Psoas muscle (tissue), 8 donors: ENCODE results near the gene OR12D1. TPM values are rescaled to one million over a fixed set of nuclear protein-coding genes. Genes with fewer than 3 reads are reported as not detected.
"Not testable (repeated sequence)": the region's sequence is repeated elsewhere in the genome, so short reads cannot be mapped to it uniquely, and the experiment has no call there.

Source experiments
- ATAC-seq, 4 donors: fragments of 200-7000 bp; cut with Tn5 transposase; one replicate each; pipeline ENCODE4 v1.9.1; 2020; ENCODE audit warnings: moderate library complexity in 3 of 4, mild to moderate bottlenecking in 2 of 4
- DNase-seq, 2 donors: peaks; one replicate each; pipeline ENCODE4 v3.0.0-alpha.2; 2020
- H3K27ac ChIP-seq: fragments of 200-600 bp; one replicate; pipeline ENCODE4 v1.8.0; 2022
- H3K27me3 ChIP-seq, 3 donors: fragments of 200-600 bp in 1 of 3; one replicate each; pipeline versions ENCODE4 v1.6.1 to v1.8.0; 2013 to 2022; ENCODE audit warnings: low read length in 2 of 3, mild to moderate bottlenecking in 2 of 3, moderate library complexity in 1 of 3; ENCODE audit not compliant: insufficient read depth in 3 of 3
- H3K36me3 ChIP-seq, 2 donors: fragments of 200-600 bp in 1 of 2; one replicate each; pipeline versions ENCODE4 v1.6.1 to v1.8.0; 2013 to 2022; ENCODE audit warnings: low read depth in 1 of 2, mild to moderate bottlenecking in 1 of 2, moderate library complexity in 1 of 2; ENCODE audit not compliant: insufficient read depth in 1 of 2
- H3K4me1 ChIP-seq: fragments of 200-600 bp; one replicate; pipeline ENCODE4 v1.8.0; 2022
- H3K4me3 ChIP-seq: fragments of 200-600 bp; one replicate; pipeline ENCODE4 v1.8.0; 2022; ENCODE audit warnings: mild to moderate bottlenecking
- H3K9me3 ChIP-seq: fragments of 200-600 bp; one replicate; pipeline ENCODE4 v1.8.0; 2022
- WGBS, 3 donors: extraction: QIAGEN DNeasy Blood & Tissue Kit; methylation state at CpG; one replicate each; pipeline versions ENCODE4 v1.1.6 to v1.1.7; 2013; 5-methylcytosine and 5-hydroxymethylcytosine counted together
- intact Hi-C, 2 donors: fragments of 100-400 bp; cut with DNase I; formaldehyde crosslinking; loops; one replicate each; pipeline versions ENCODE4 v1.11.0 to v1.14.2; 2022
- polyA plus RNA-seq, 3 donors: library from polyadenylated mRNA; stranded (reverse); fragments of 200-250 nt; gene quantifications; one replicate each; pipeline ENCODE4 v1.2.3, GENCODE V29; 2013
- total RNA-seq, 4 donors: library from RNA; stranded (reverse); fragmentation: NEBNext Ultra II Directional in 2 of 4; extraction: Animal tissue kit (Norgen Biotek cat#: 25700) in 2 of 4; gene quantifications; one replicate each; pipeline versions ENCODE4 v1.2.1 to v1.2.4, GENCODE V29; 2021 to 2023
- TF ChIP-seq, protein P1 (sequence below): fragments of 200-600 bp; IDR thresholded peaks from one replicate; pipeline ENCODE4 v1.8.0; 2022; ENCODE audit warnings: antibody characterized with exemption
- donor health status: healthy with polysubstance abuse.
- donor health status: DM: no; HTN: no; CAD: no; lungs with moderate emphysema.
- donor health status: Bipolar disorder and iron deficiency.
- donor health status: healthy.
- donor health status: DM: yes; HTN: yes; CAD: no.
- donor health status: DM: no; HTN: no; CAD: no.
- donor health status: DM: no; HTN: no; CAD: no.
- donor health status: DM: yes; HTN: yes; CAD: no.

OR12D1 gene
- total and polyA plus RNA-seq, 7 donors = not detected

DNA sequence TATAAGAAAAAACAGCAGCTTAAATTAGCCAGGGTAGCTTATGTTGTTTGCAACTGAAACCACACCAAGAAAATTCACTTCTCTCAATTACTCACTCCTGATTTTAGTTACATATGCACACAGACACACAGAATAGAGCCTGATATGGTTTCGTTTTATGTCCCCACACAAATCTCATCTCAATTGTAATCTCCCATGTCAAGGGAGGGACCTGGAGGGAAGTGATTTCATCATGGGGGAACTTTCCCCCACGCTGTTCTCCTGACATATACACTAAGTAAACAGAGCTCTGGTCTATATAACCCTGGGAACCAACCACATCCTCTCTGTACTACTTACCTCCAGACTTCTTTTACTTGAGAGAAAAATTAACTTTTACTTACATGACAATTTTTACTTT is 9.8 kb downstream of the OR12D1 start:
- no peak for ATAC-seq

DNA sequence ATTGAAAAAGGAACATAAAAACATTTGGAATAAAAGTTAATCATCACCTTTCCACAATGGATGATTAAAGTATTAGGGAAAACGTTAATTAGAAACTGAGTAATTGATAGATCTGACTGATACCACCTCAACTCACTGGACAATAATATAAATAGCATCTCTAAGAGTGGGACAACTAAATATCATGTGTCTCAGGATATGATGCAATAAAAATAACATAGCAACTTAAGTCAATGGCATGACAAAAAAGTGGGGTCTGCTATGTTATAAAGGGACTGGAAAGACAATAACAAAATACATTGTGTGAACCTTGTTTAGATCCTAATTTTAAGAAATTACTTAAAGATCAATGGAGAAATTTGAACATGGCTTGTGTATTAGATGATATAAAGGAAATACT is 10.3 kb downstream of the OR12D1 start:
- Histone ChIP-seq H3K4me3 (no peak overlapping the region), H3K27ac (no peak overlapping the region), H3K9me3 (no peaks in the 10 kb centered on the region), H3K27me3 (no peaks in the 10 kb centered on the region), H3K36me3 (no peaks in the 10 kb centered on the region), H3K4me1 (no peaks in the 10 kb centered on the region)
- TF ChIP-seq, protein P1, sequence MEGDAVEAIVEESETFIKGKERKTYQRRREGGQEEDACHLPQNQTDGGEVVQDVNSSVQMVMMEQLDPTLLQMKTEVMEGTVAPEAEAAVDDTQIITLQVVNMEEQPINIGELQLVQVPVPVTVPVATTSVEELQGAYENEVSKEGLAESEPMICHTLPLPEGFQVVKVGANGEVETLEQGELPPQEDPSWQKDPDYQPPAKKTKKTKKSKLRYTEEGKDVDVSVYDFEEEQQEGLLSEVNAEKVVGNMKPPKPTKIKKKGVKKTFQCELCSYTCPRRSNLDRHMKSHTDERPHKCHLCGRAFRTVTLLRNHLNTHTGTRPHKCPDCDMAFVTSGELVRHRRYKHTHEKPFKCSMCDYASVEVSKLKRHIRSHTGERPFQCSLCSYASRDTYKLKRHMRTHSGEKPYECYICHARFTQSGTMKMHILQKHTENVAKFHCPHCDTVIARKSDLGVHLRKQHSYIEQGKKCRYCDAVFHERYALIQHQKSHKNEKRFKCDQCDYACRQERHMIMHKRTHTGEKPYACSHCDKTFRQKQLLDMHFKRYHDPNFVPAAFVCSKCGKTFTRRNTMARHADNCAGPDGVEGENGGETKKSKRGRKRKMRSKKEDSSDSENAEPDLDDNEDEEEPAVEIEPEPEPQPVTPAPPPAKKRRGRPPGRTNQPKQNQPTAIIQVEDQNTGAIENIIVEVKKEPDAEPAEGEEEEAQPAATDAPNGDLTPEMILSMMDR = no peak
- ATAC-seq = no peak
- 29 to 48% (median 39%) methylated on average over 1 of the region's 1 CpG for WGBS, 3 donors
- intact Hi-C loops = no loop called here
- DNase-seq = no peak

More for the DNA sequence above, 9.8 kb downstream of the OR12D1 start:
- WGBS, 3 donors = 14 to 36% (median 26%) methylated on average over 2 of the region's 2 CpGs
- TF ChIP-seq, protein P1 = no peak
- Histone ChIP-seq H3K36me3 (no peaks in the 10 kb centered on the region), H3K27ac (no peak overlapping the region), H3K4me3 (no peak overlapping the region), H3K4me1 (no peaks in the 10 kb centered on the region), H3K9me3 (no peaks in the 10 kb centered on the region), H3K27me3 (no peaks in the 10 kb centered on the region)
- intact Hi-C loops = no loop called here
- no peak for DNase-seq

DNA sequence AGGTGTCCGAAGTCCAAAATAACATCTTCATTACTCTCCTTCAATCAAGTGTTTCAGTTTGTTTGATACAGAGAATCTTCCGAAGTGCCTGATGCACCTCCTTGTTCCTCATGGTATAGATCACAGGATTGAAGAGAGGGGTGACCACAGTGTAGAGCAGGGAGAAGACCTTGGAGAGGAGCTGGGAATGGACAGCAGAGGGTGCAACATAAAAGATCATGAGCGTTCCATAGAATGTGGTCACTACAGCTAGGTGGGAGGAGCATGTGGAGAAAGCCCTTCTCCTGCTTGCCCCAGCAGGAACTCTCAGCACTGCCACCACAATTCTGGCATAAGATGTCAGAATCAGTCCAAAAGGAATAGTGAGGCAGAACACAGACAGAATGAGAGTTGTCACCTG is 11.9 kb downstream of the OR12D1 start:
- TF ChIP-seq, protein P1 = no peak
- H3K9me3 ChIP-seq = no peaks in the 10 kb centered on the region
- no peaks in the 10 kb centered on the region for H3K4me1 ChIP-seq
- H3K36me3 ChIP-seq = no peaks in the 10 kb centered on the region
- WGBS, 3 donors = 76 to 82% (median 81%) methylated on average over 3 of the region's 3 CpGs
- no peak for ATAC-seq
- H3K4me3 ChIP-seq = no peak overlapping the region
- no peak overlapping the region for H3K27ac ChIP-seq
- H3K27me3 ChIP-seq = no peaks in the 10 kb centered on the region
- intact Hi-C loops = no loop called here
- DNase-seq = no peak

DNA sequence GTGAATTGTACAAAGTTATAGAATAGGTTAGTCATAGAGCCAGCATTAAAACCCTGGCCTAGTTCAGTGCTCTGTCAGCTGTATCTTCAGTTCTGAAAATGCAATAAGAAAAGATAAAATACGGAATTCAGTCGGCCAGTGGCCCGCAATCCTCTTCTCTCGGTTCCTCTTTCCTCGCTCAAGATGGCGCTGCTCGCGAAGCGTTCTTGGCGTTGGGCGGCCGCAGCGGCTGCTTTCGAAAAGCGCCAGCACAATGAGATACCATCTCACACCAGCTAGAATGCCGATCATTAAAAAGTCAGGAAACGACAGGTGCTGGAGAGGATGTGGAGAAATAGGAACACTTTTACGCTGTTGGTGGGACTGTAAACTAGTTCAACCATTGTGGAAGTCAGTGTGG is 22.0 kb downstream of the OR12D1 start:
- DNase-seq, H3K27ac ChIP-seq, intact Hi-C loops, ATAC-seq, H3K9me3 ChIP-seq, H3K4me3 ChIP-seq, H3K36me3 ChIP-seq, H3K4me1 ChIP-seq, H3K27me3 ChIP-seq: not testable (repeated sequence)
- WGBS, 3 donors = 68 to 75% (median 73%) methylated on average over 18 of the region's 18 CpGs

DNA sequence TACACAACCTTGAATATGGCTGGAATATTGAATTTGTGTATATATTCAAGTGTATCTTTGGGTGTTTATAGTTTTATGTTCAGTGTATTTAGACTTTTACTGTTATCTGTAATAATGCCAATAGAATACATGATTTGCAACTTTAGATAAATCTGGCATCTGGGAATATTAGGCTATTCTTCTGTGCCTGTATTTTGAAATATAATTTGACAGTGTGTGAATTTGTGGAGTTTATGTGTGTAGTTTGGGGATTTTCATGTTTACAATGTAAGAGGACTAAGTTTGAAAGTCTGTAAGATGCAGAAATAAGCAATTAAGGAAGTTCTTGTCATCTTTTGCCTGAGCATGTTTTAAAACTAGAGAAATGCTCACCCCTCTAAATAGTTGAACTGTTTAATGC is 24.3 kb downstream of the OR12D1 start, which contains the start of gene OR10C1:
OR10C1 (plus strand) TSS at position 301 of the 400 bp plus-strand sequence. CDS start 710 bp downstream, outside the sequence.
- Histone ChIP-seq H3K27me3 (peaks cover 0 to 5% (median 0%) of the 10 kb centered on the region in 3 donors), H3K36me3 (no peaks in the 10 kb centered on the region), H3K9me3 (no peaks in the 10 kb centered on the region), H3K27ac (no peak within 1 kb of the TSS), H3K4me3 (no peak within 1 kb of the TSS), H3K4me1 (no peaks in the 10 kb centered on the region)
- DNase-seq (no peak), ATAC-seq (no peak)
- TF ChIP-seq, protein P1 = no peak
- intact Hi-C loops = no loop called here
